Right cardiac atrium (tissue), 5 donors: Measurements from ENCODE around the gene GPSM3. TPM values are rescaled to one million over a fixed set of nuclear protein-coding genes. Genes with fewer than 3 reads are reported as not detected.
"Not testable (repeated sequence)": the region's sequence is repeated elsewhere in the genome, so short reads cannot be mapped to it uniquely, and the experiment has no call there.

Experiments used
- ATAC-seq, 2 donors: fragments of 200-7000 bp; cut with Tn5 transposase; one replicate each; pipeline versions ENCODE4 v1.8.0 to v1.9.1; 2020; ENCODE audit warnings: moderate library complexity in 2 of 2, mild to moderate bottlenecking in 1 of 2
- DNase-seq, 3 donors: peaks; one replicate each; pipeline ENCODE4 v3.0.0-alpha.2; 2020
- H3K27ac ChIP-seq: one replicate; pipeline ENCODE4 v1.5.1; 2013; ENCODE audit warnings: mild to moderate bottlenecking, low read length, control low read depth, moderate library complexity
- H3K27me3 ChIP-seq: one replicate; pipeline ENCODE4 v1.6.1; 2013; ENCODE audit not compliant: control insufficient read depth, insufficient read depth
- H3K4me1 ChIP-seq: one replicate; pipeline ENCODE4 v1.6.1; 2013; ENCODE audit warnings: low read length; ENCODE audit not compliant: control insufficient read depth, insufficient read depth
- H3K4me3 ChIP-seq: one replicate; pipeline ENCODE4 v1.5.1; 2013; ENCODE audit warnings: low read length, control low read depth
- H3K9me3 ChIP-seq: one replicate; pipeline ENCODE4 v1.6.1; 2013; ENCODE audit warnings: low read length; ENCODE audit not compliant: control insufficient read depth
- WGBS: extraction: QIAGEN DNeasy Blood & Tissue Kit; methylation state at CpG from one replicate; pipeline ENCODE4 v1.1.7; 2013; 5-methylcytosine and 5-hydroxymethylcytosine counted together
- intact Hi-C, 4 donors: fragments of 100-400 bp; cut with DNase I; formaldehyde crosslinking; loops; one replicate each; pipeline versions ENCODE4 v1.11.0 to v1.14.0; 2022 to 2023
- polyA plus RNA-seq: library from polyadenylated mRNA; stranded (reverse); fragments of 200-250 nt; gene quantifications from one replicate; pipeline ENCODE4 v1.2.3, GENCODE V29; 2013
- total RNA-seq, 4 donors: library from RNA; stranded (reverse); fragmentation: NEBNext Ultra II Directional; extraction: Animal tissue kit (Norgen Biotek cat#: 25700); gene quantifications; one replicate each; pipeline ENCODE4 v1.2.1, GENCODE V29; 2021
- donor health status: healthy with polysubstance abuse.
- donor health status: DM: no; HTN: yes; CAD: no.
- donor health status: DM: no; HTN: no; CAD: no.
- donor health status: DM: no; HTN: yes; CAD: no; lungs with severe emphysema.
- donor health status: DM: yes; HTN: yes; CAD: no.

The GPSM3 gene
- total and polyA plus RNA-seq, 5 donors = 4.0 to 9.5 (median 7.5) TPM

GRCh38 chr6:32216998-32217397 is 24.6 kb upstream of the GPSM3 start:
- intact Hi-C loops = no loop called here
- no peak overlapping the region for H3K27ac ChIP-seq
- no peak overlapping the region for H3K4me3 ChIP-seq
- DNase-seq (no peak), ATAC-seq (no peak)
- no peaks in the 10 kb centered on the region for H3K4me1 ChIP-seq
- H3K9me3 ChIP-seq = no peaks in the 10 kb centered on the region
- WGBS = 82% methylated on average over 11 of the region's 11 CpGs
- no peaks in the 10 kb centered on the region for H3K27me3 ChIP-seq

DNA sequence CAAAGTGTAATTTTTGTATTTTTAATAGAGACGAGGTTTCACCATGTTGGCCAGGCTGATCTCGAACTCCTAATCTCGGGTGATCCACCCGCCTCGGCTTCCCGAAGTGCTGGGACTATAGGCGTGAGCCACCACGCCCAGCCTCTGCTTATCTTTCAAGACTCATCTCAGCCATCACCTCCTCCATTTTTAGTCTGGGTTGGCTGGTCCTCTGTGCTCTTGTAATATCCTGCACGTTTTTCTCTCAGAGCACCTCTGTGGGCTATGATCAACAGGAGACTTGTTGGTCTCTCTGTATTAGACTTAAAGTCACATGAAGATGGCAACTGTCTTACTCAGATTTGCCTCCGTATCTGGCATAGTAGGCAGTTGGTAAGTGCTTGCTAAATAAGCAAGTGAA is 23.8 kb upstream of the GPSM3 start:
- intact Hi-C loops = no loop called here
- H3K4me3 ChIP-seq = no peak overlapping the region
- 84% methylated on average over 10 of the region's 10 CpGs for WGBS
- no peaks in the 10 kb centered on the region for H3K4me1 ChIP-seq
- no peaks in the 10 kb centered on the region for H3K27me3 ChIP-seq
- H3K27ac ChIP-seq = no peak overlapping the region
- ATAC-seq = no peak
- no peak for DNase-seq
- H3K9me3 ChIP-seq = no peaks in the 10 kb centered on the region

DNA sequence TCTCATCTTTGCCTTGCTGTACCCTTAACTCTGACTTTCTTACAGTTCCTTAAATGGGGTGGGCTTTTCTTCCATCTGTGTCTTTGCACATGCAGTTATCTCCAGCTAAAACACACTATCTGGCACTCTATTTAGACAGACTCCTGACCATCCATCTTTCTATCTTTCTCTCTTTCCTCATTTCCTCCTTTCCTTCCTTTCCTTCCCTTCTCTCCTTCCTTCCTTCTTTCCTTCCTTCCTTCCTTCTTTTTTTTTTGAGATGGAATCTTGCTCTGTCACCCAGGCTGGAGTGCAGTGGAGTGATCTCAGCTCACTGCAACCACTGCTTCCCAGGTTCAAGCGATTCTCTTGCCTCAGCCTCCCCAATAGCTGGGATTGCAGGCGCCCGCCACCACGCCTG is 23.2 kb upstream of the GPSM3 start:
- Histone ChIP-seq H3K9me3 (no peaks in the 10 kb centered on the region), H3K4me1 (no peaks in the 10 kb centered on the region), H3K4me3 (no peak overlapping the region), H3K27ac (no peak overlapping the region), H3K27me3 (no peaks in the 10 kb centered on the region)
- DNase-seq (no peak), ATAC-seq (no peak)
- WGBS = 97% methylated on average over 4 of the region's 4 CpGs
- intact Hi-C loops = no loop called here

GRCh38 chr6:32214126-32214525 is 21.7 kb upstream of the GPSM3 start:
- intact Hi-C loops = no loop called here
- Histone ChIP-seq H3K4me1 (no peaks in the 10 kb centered on the region), H3K9me3 (no peaks in the 10 kb centered on the region), H3K27me3 (no peaks in the 10 kb centered on the region), H3K4me3 (no peak overlapping the region), H3K27ac (no peak overlapping the region)
- 81% methylated on average over 3 of the region's 3 CpGs for WGBS
- ATAC-seq (no peak), DNase-seq (no peak)

- Histone ChIP-seq H3K27me3 (no peaks in the 10 kb centered on the region), H3K27ac (no peak overlapping the region), H3K4me3 (no peak overlapping the region), H3K4me1 (no peaks in the 10 kb centered on the region), H3K9me3 (no peaks in the 10 kb centered on the region)
- no peak for DNase-seq
- intact Hi-C loops = no loop called here
- no peak for ATAC-seq
- WGBS = 78% methylated on average over 6 of the region's 6 CpGs
These were observed 21.2 kb upstream of the GPSM3 start for GRCh38 chr6:32213649-32214048.

DNA sequence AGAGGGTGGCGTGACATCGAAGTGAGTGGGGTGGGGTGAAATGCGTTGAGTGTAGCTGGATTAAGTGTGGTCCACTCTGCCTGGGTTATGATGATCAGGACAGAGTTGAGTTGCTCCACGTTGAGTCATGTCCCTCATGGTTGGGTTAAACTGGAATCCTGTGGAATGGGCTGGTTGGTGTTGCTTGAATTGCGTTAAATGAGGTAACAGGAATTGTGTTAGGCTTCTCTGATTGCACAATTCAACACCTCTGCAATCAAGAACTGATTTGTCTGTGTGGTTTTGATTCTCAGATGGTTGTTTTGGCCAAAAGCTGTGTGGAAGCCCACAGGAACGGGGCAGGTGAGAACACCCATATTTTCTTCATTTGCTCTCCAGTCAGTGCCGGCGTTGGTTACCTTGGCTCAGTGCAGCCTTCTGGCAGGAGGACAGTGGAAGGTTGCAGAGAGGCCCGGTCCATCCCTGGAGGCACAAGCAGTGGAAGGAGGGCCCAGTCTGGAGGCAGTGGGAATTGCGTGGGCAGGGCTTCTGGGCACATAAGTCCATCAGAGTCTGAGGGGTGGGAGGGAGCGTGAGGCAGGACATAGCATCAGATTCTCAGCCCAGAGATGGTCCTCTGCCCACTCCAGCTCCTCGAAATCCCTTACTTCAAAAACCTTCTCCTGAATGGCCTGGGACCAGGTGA is 19.8 kb upstream of the GPSM3 start:
- Histone ChIP-seq H3K4me3 (no peak overlapping the region), H3K9me3 (no peaks in the 10 kb centered on the region), H3K27me3 (no peaks in the 10 kb centered on the region), H3K27ac (no peak overlapping the region), H3K4me1 (no peaks in the 10 kb centered on the region)
- ATAC-seq = no peak
- intact Hi-C loops = no loop called here
- DNase-seq = no peak
- WGBS = 79% methylated on average over 12 of the region's 12 CpGs

DNA sequence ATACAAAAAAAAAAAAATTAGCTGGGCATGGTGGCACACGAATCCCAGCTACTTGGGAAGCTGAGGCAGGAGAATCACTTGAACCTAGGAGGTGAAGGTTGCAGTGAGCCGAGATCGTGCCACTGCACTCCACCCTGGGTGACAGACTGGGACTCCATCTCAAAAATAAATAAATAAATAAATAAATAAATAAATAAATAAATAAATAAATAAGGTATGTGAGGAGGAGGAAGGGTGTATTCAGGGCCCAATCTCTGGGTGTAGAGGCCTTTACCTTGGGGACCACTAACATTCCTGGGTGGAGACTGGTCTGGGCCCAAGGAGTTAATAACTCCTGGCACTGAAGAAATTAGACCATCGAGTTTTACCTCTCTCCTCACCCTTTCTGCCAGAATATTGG is 19.0 kb upstream of the GPSM3 start:
- H3K9me3 ChIP-seq, ATAC-seq, H3K27me3 ChIP-seq, H3K27ac ChIP-seq, intact Hi-C loops, DNase-seq, H3K4me3 ChIP-seq, H3K4me1 ChIP-seq: not testable (repeated sequence)
- WGBS = 88% methylated on average over 4 of the region's 4 CpGs

- 92% methylated on average over 5 of the region's 5 CpGs for WGBS
- no peaks in the 10 kb centered on the region for H3K9me3 ChIP-seq
- ATAC-seq (no peak), DNase-seq (no peak)
- intact Hi-C loops = no loop called here
- no peaks in the 10 kb centered on the region for H3K4me1 ChIP-seq
- no peak overlapping the region for H3K27ac ChIP-seq
- H3K4me3 ChIP-seq = no peak overlapping the region
- no peaks in the 10 kb centered on the region for H3K27me3 ChIP-seq
These were observed 17.8 kb upstream of the GPSM3 start for GRCh38 chr6:32210191-32210601.

GRCh38 chr6:32208996-32209395 is 16.6 kb upstream of the GPSM3 start:
- H3K4me1 ChIP-seq = no peaks in the 10 kb centered on the region
- no peak for ATAC-seq
- H3K27ac ChIP-seq = no peak overlapping the region
- no peak for DNase-seq
- intact Hi-C loops = no loop called here
- 89% methylated on average over 1 of the region's 1 CpG for WGBS
- H3K9me3 ChIP-seq = no peaks in the 10 kb centered on the region
- no peak overlapping the region for H3K4me3 ChIP-seq
- H3K27me3 ChIP-seq = no peaks in the 10 kb centered on the region

- ATAC-seq (no peak), DNase-seq (no peak)
- H3K9me3 ChIP-seq = no peaks in the 10 kb centered on the region
- intact Hi-C loops = no loop called here
- no peak overlapping the region for H3K4me3 ChIP-seq
- WGBS = 77% methylated on average over 3 of the region's 3 CpGs
- H3K27ac ChIP-seq = no peak overlapping the region
- H3K4me1 ChIP-seq = no peaks in the 10 kb centered on the region
- no peaks in the 10 kb centered on the region for H3K27me3 ChIP-seq
These were observed 11.8 kb upstream of the GPSM3 start for GRCh38 chr6:32204268-32204715.

DNA sequence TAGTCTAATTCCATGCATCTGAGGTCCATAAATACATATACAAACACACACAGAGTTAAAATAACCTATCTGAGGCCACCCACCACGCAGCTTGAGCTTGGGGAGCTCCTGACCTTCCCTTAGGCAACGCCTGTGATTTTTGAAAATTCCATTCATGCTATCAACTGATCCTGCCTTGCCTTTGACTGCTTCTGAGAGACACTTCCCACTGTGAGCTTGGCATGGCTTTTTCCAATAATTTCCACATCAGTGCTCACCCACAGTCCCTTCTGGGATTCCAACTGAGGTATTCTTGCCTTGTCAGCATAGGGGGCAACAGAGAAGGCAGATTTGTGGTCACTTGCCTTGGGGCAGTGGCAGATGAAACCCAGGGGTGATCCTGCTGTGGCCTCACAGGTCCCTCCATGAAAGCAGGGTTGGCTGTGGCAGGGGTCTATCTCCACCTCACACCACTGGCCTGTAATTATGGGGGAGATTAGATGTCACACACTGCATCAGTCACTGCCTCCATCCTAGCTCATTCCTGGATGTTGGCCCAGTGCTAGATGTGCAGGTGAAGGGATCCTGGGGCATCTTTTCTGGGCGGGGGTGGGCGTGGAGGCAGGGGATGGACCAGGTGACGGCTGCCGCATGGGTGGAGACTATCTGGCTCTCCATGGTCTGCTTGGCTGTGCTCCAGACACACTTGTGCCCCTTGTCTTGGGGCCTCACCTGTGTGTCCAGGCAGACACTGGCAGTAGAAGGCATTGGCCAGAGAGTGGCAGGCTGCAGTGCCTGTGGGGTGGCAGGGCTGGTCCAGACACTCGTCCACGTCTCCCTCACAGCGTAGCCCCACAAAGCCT is 11.2 kb upstream of the GPSM3 start:
- whole genome bisulfite sequencing = 80% methylated on average over 9 of the region's 9 CpGs
- Histone ChIP-seq H3K9me3 (no peaks in the 10 kb centered on the region), H3K27ac (no peak overlapping the region), H3K27me3 (no peaks in the 10 kb centered on the region), H3K4me1 (no peaks in the 10 kb centered on the region), H3K4me3 (no peak overlapping the region)
- no peak for DNase-seq
- no peak for ATAC-seq
- intact Hi-C loops = no loop called here
